ENCODE results near the gene TMCO6.

TMCO6 gene

DNA sequence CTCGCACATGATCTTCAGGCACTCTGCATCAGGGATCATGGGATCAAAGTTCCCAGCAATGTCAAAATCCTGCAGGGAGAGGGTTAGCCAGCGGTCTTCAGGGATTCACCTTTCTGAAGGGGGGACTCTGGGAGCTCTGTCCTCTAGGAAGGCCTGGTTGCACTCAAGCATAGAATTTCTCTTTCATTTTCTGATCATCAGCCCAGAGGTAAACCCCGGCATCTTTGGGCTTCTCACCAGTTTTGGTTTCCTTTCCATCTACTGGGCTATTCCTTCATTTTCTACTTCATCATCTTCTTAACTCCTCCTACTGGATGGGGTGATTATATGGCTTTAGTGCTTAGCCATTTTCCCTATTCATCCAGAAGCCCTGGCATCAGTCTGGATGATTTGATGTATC is 38.7 kb downstream of the TMCO6 start:
- Histone ChIP-seq H3K36me3 (peaks cover 65 to 100% (median 82%) of the 10 kb centered on the region in 3 donors), H3K27me3 (no peaks in the 10 kb centered on the region), H3K4me3 (no peak overlapping the region), H3K4me1 (no peaks in the 10 kb centered on the region), H3K9me3 (no peaks in the 10 kb centered on the region), H3K27ac (no peak overlapping the region)
- TF ChIP-seq, protein P1, sequence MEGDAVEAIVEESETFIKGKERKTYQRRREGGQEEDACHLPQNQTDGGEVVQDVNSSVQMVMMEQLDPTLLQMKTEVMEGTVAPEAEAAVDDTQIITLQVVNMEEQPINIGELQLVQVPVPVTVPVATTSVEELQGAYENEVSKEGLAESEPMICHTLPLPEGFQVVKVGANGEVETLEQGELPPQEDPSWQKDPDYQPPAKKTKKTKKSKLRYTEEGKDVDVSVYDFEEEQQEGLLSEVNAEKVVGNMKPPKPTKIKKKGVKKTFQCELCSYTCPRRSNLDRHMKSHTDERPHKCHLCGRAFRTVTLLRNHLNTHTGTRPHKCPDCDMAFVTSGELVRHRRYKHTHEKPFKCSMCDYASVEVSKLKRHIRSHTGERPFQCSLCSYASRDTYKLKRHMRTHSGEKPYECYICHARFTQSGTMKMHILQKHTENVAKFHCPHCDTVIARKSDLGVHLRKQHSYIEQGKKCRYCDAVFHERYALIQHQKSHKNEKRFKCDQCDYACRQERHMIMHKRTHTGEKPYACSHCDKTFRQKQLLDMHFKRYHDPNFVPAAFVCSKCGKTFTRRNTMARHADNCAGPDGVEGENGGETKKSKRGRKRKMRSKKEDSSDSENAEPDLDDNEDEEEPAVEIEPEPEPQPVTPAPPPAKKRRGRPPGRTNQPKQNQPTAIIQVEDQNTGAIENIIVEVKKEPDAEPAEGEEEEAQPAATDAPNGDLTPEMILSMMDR (IDR thresholded peaks at IDR 0.05), result no peak
- no peak for DNase-seq
- intact Hi-C loops (cut with DNase I; ENCODE audit: low total_unique reads), result no loop called here

DNA sequence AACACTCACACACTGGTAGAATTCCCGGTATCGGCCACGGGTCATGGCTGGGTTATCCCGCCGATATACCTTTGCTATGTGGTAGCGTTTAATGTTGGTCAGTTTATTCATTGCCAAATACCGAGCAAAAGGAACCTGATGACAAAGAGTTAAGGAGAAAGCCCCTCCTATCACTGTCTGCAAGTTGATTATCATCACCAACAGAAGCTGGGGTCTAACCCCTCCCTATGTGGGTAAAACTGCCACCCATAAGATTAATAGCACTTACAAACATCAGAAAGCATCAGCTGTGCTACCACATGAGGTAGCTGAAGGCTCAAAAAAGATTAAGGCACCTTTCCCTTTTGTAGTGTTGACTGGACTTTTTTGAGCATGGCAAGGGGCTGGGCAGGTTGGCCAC is 39.7 kb downstream of the TMCO6 start:
- H3K27ac ChIP-seq, result no peak overlapping the region
- no peak overlapping the region for H3K4me3 ChIP-seq
- TF ChIP-seq, protein P1 (IDR thresholded peaks at IDR 0.05), result no peak
- no peaks in the 10 kb centered on the region for H3K9me3 ChIP-seq
- intact Hi-C loops (cut with DNase I; ENCODE audit: low total_unique reads), result no loop called here
- peaks cover 60 to 100% (median 84%) of the 10 kb centered on the region in 3 donors for H3K36me3 ChIP-seq
- DNase-seq, result no peak
- no peaks in the 10 kb centered on the region for H3K27me3 ChIP-seq
- no peaks in the 10 kb centered on the region for H3K4me1 ChIP-seq

GRCh38 chr5:140690376-140690932 is 51.2 kb downstream of the TMCO6 start:
- Histone ChIP-seq H3K27me3 (no peaks in the 10 kb centered on the region), H3K9me3 (no peaks in the 10 kb centered on the region), H3K4me1 (peaks cover 0 to 35% (median 25%) of the 10 kb centered on the region in 4 donors), H3K36me3 (peaks cover 20 to 53% (median 29%) of the 10 kb centered on the region in 3 donors), H3K4me3 (peak overlapping the region; percentile 88 to 95), H3K27ac (peak overlapping the region; percentile 87 to 94)
- DNase-seq, result no peak
- intact Hi-C loops (cut with DNase I; ENCODE audit: low total_unique reads), result loop anchor here (5.0 to 10.0 kb wide), 2 partner anchors 146 to 288 kb away; partner anchors contain the start of genes ANKHD1 and EIF4EBP3
- TF ChIP-seq, protein P1 (IDR thresholded peaks at IDR 0.05), result no peak

- H3K4me1 ChIP-seq, result peaks cover 0 to 35% (median 25%) of the 10 kb centered on the region in 4 donors
- H3K27me3 ChIP-seq, result no peaks in the 10 kb centered on the region
- intact Hi-C loops (cut with DNase I; ENCODE audit: low total_unique reads), result loop anchor here (5.0 to 10.0 kb wide), 2 partner anchors 146 to 289 kb away; partner anchors contain the start of genes ANKHD1 and EIF4EBP3
- H3K36me3 ChIP-seq, result peaks cover 28 to 54% (median 37%) of the 10 kb centered on the region in 3 donors
- peak within 1 kb of the TSS; percentile 87 to 94 for H3K27ac ChIP-seq
- TF ChIP-seq, protein P1 (IDR thresholded peaks at IDR 0.05), result no peak
- H3K4me3 ChIP-seq, result peak within 1 kb of the TSS; percentile 88 to 95
- DNase-seq, result peak; percentile 89 to 95
- H3K9me3 ChIP-seq, result no peaks in the 10 kb centered on the region
Observed at GRCh38 chr5:140690941-140691924, 52.0 kb downstream of the TMCO6 start, which contains the start of the genes HARS1 and HARS2. Gene HARS1 (minus strand): TSS chr5:140691370. CDS start chr5:140691304, 66 bp downstream. Gene HARS2 (plus strand): TSS chr5:140691455. CDS start chr5:140691649, 194 bp downstream.

DNA sequence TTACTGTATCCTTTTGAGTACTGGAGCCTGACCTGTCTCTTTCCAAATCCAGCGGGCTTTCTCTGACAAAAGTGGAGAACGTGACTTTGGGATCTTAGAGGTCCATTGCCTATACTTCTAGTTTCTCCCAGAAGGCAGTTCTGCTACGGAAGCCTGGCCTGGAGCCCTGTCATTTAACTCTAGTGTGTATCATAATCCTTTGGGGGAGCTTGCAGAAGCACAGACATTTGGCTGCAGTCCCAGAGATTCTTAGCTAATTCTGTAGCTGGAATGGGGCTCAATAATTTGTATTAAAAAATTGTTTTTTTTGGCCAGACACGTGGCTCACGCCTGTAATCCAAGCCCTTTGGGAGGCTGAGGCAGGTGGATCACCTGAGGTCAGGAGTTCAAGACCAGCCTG is 55.0 kb downstream of the TMCO6 start:
- H3K9me3 ChIP-seq, result no peaks in the 10 kb centered on the region
- no peak overlapping the region for H3K4me3 ChIP-seq
- no peaks in the 10 kb centered on the region for H3K27me3 ChIP-seq
- H3K4me1 ChIP-seq, result peaks cover 0 to 35% (median 25%) of the 10 kb centered on the region in 4 donors
- H3K36me3 ChIP-seq, result peaks cover 51 to 63% (median 59%) of the 10 kb centered on the region in 3 donors
- TF ChIP-seq, protein P1 (IDR thresholded peaks at IDR 0.05), result no peak
- intact Hi-C loops (cut with DNase I; ENCODE audit: low total_unique reads), result loop anchor here (5.0 to 10.0 kb wide), 2 partner anchors 149 to 292 kb away; partner anchors contain the start of genes ANKHD1 and EIF4EBP3
- H3K27ac ChIP-seq, result no peak overlapping the region
- DNase-seq, result no peak
